LNCaP clone FGC (cell line): ENCODE measurements around the gene CABP2.

ENCODE experiments used
- DNase-seq: peaks from one replicate; pipeline ENCODE4 v3.0.0-alpha.2; 2011; ENCODE audit warnings: low read depth
- H3K4me3 ChIP-seq: 2 replicates; pipeline ENCODE4 v1.5.1; 2011; ENCODE audit warnings: mild to moderate bottlenecking, low read depth, low read length, control low read depth
- TF ChIP-seq, protein P1 (sequence below): IDR thresholded peaks from 2 replicates; pipeline ENCODE4 v1.5.1; 2012; ENCODE audit warnings: mild to moderate bottlenecking; ENCODE audit not compliant: control insufficient read depth, insufficient read depth; ENCODE audit errors: extremely low read depth

The CABP2 gene

GRCh38 chr11:67524480-67524808 lies 1.2 kb upstream of the CABP2 start:
- DNase-seq = no peak
- H3K4me3 ChIP-seq = no peak overlapping the region
- TF ChIP-seq, protein P1, sequence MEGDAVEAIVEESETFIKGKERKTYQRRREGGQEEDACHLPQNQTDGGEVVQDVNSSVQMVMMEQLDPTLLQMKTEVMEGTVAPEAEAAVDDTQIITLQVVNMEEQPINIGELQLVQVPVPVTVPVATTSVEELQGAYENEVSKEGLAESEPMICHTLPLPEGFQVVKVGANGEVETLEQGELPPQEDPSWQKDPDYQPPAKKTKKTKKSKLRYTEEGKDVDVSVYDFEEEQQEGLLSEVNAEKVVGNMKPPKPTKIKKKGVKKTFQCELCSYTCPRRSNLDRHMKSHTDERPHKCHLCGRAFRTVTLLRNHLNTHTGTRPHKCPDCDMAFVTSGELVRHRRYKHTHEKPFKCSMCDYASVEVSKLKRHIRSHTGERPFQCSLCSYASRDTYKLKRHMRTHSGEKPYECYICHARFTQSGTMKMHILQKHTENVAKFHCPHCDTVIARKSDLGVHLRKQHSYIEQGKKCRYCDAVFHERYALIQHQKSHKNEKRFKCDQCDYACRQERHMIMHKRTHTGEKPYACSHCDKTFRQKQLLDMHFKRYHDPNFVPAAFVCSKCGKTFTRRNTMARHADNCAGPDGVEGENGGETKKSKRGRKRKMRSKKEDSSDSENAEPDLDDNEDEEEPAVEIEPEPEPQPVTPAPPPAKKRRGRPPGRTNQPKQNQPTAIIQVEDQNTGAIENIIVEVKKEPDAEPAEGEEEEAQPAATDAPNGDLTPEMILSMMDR = no peak

DNA sequence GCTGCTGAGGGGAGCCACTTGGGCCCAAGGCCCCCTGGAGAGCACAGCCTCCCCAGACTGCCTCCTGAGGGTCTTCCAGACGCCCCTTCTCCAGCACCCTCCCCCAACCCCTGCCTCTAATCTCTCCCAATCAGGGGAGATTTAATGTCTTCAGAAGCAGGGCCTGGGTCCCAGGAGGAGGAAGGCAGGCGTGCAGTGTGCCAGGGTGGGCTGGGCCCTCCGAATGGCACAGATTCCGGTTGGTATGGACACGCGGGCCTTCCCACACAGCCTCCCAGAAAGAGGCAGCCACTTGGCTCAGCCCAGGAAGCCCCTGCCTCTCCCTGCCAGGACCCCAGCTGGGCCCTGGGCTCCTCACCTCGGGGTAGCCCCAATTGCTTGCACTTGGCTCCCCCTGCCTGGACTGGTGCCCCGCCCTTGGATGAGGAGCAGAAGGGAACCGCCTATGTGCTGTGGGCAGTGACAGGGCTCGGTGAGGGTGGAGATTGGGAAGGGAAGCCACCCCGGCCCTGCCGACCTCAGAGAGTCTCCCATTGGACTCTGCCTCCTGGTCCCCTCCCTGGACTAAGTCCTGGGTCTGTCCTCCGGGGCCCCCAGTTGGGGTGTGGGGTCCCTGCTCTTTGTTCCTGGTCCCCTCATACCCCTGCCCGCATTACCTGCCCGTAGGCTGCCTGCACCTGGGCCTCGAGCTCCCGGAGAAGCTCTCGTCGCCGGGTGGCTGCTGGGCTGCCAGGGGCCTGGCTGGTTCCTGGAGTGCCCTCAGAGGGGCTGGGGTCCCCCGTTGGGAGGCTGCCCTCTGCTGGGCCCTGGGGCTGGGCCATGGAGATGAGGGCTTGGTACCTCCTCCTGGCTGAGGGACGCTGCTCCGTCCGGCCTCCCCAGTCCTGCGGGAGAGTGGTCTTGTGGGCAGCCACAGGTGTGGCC lies 572 bp upstream of the CABP2 start:
- H3K4me3 ChIP-seq = no peak overlapping the region
- DNase-seq = no peak
- TF ChIP-seq, protein P1 = no peak

- TF ChIP-seq, protein P1 = no peak
- no peak overlapping the region for H3K4me3 ChIP-seq
- DNase-seq = no peak
These were observed 908 bp downstream of the CABP2 start for GRCh38 chr11:67522338-67522737.

GRCh38 chr11:67521924-67522323 lies 1.3 kb downstream of the CABP2 start:
- DNase-seq = no peak
- no peak overlapping the region for H3K4me3 ChIP-seq
- TF ChIP-seq, protein P1 = no peak

DNA sequence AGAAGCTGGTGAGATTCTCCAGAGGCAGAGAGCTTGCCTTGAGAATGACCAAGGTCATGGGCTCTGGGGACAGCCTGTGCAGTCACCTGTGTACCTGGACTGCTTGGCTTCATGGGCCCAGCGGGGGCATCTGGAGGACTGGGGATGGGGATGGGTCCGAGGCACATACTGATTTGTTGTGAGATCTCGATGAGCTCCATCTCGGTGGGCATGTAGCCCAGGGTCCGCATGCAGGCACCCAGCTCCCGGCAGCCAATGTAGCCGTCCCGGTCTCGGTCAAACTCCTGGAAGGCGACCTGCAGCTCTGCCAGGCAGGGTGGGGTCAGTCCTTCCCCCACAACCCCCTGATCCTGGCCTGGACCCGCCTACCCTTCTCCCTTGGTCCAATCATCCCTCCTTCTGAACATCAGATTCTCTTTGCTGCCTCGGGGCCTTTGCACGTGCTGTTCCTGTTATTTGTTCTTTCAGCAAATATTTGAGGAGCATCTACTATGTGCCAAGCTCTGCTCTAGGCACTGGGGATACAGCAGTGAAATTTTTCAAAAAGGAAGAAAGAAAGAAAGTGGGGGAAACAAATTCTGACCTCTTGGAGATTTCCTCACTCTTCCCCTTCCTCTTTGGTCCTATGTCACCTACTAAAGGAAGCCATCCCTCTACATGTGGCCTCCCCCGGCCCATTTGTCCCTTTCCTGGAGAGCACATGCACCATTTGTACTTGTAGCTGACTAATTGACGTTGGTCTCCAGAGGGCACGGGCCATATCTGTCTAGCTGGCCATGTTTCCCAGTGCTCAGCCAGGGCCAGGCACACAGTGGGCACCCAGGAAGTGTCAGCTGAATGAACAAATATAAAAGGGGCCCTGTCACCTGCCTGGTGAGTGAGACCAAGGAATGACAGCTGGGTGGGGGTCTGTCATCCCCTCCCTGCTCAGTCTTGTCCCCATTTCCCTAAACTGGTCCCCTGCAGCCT lies 2.1 kb downstream of the CABP2 start:
- TF ChIP-seq, protein P1 = no peak
- no peak for DNase-seq
- H3K4me3 ChIP-seq = no peak overlapping the region

- DNase-seq = no peak
- no peak overlapping the region for H3K4me3 ChIP-seq
- TF ChIP-seq, protein P1 = no peak
These were observed 3.5 kb downstream of the CABP2 start for GRCh38 chr11:67519726-67520125.
